Thoracic aorta (tissue), 2 donors: ENCODE results near the gene C3orf70. TPM values are rescaled to one million over a fixed set of nuclear protein-coding genes. Genes with fewer than 3 reads are reported as not detected.
"Not testable (repeated sequence)": the region's sequence is repeated elsewhere in the genome, so short reads cannot be mapped to it uniquely, and the experiment has no call there.

Source experiments
- ATAC-seq: fragments of 150-250 bp; one replicate; pipeline ENCODE4 v1.8.0; 2017; ENCODE audit warnings: low read depth; ENCODE audit not compliant: insufficient number of reproducible peaks, low FRiP score
- DNase-seq: peaks from one replicate; pipeline ENCODE4 v3.0.0-alpha.2; 2020; ENCODE audit warnings: low spot score
- H3K27ac ChIP-seq, 2 donors: fragments of 200-600 bp; sonication (generic); 1 replicate in 1 of 2; 2 replicates in 1 of 2; pipeline ENCODE4 v1.5.1; 2016; ENCODE audit warnings: mild to moderate bottlenecking in 2 of 2, moderate library complexity in 2 of 2
- H3K27me3 ChIP-seq: fragments of 200-600 bp; sonication (generic); replicated peaks from 2 replicates; pipeline ENCODE4 v1.6.0; 2016; ENCODE audit warnings: mild to moderate bottlenecking; ENCODE audit not compliant: insufficient read depth
- H3K36me3 ChIP-seq: fragments of 200-600 bp; sonication (generic); one replicate; pipeline ENCODE4 v1.5.1; 2016
- H3K4me1 ChIP-seq, 2 donors: fragments of 200-600 bp; sonication (generic); 1 replicate in 1 of 2; 2 replicates in 1 of 2; pipeline versions ENCODE4 v1.5.1 to v1.6.0; 2016; ENCODE audit warnings: low read depth in 2 of 2, mild to moderate bottlenecking in 1 of 2; ENCODE audit not compliant: control insufficient read depth in 1 of 2
- H3K4me3 ChIP-seq: fragments of 200-600 bp; sonication (generic); 2 replicates; pipeline ENCODE4 v1.5.1; 2016; ENCODE audit warnings: mild to moderate bottlenecking
- H3K9me3 ChIP-seq: fragments of 200-600 bp; sonication (generic); 2 replicates; pipeline ENCODE4 v1.5.1; 2016
- total RNA-seq, 2 donors: library from RNA; depleted of rRNA; stranded (reverse); fragments of >200 nt; gene quantifications; one replicate each; pipeline versions ENCODE4 v1.1.0 to v1.2.3, GENCODE V29; 2016
- TF ChIP-seq, protein P1 (sequence below): fragments of 200-600 bp; sonication (generic); IDR thresholded peaks from one replicate; pipeline ENCODE4 v1.5.1; 2019; ENCODE audit warnings: antibody characterized with exemption

C3orf70 gene
- total RNA-seq, 2 donors from 2014 or later: 14.2 to 22.7 TPM

DNA sequence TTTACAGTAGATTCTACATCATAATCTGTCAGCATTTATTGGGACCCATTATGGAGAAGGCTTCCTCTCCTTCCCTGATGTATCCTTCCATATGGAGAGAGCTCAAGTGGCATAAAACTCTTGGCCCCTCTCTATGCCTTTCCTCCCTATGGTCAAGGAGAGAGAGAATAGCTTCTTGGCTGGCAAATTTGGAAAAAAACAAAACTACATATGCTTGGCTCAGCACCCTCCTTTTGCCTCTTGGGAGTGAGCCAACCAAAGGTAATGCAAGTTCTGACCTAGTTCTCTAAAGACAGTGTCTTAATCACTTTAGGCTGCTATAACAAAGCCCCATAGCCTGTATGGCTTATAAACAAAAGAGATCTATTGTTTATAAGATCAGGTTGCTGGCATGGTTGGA lies 37.5 kb downstream of the C3orf70 start:
- Histone ChIP-seq H3K27ac (no peak overlapping the region), H3K4me1 (peaks cover 0 to 10% of the 10 kb centered on the region in 2 donors), H3K36me3 (no peaks in the 10 kb centered on the region), H3K27me3 (no peaks in the 10 kb centered on the region), H3K4me3 (no peak overlapping the region), H3K9me3 (no peaks in the 10 kb centered on the region)
- TF ChIP-seq, protein P1, sequence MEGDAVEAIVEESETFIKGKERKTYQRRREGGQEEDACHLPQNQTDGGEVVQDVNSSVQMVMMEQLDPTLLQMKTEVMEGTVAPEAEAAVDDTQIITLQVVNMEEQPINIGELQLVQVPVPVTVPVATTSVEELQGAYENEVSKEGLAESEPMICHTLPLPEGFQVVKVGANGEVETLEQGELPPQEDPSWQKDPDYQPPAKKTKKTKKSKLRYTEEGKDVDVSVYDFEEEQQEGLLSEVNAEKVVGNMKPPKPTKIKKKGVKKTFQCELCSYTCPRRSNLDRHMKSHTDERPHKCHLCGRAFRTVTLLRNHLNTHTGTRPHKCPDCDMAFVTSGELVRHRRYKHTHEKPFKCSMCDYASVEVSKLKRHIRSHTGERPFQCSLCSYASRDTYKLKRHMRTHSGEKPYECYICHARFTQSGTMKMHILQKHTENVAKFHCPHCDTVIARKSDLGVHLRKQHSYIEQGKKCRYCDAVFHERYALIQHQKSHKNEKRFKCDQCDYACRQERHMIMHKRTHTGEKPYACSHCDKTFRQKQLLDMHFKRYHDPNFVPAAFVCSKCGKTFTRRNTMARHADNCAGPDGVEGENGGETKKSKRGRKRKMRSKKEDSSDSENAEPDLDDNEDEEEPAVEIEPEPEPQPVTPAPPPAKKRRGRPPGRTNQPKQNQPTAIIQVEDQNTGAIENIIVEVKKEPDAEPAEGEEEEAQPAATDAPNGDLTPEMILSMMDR: no peak
- ATAC-seq (no peak), DNase-seq (no peak)

DNA sequence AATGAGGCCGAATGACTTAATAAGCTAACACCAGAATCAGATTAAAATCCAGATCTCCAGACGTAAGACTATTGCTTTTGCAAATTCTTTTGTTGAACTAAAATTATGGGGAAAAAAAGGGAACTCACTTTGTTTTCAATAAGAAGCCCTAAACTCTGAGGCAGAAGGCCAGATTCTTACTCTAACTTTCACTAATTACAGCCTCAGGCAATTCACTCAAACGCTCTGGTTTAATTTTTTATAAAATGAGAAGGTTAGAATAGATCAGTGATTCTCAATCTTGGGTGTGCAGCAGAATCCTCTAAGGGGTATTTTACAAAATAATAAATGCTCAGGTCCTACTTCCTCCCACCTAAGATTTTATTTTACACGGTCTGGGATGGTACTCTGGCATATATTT lies 38.1 kb downstream of the C3orf70 start:
- no peak for ATAC-seq
- Histone ChIP-seq H3K36me3 (no peaks in the 10 kb centered on the region), H3K27ac (no peak overlapping the region), H3K4me1 (peaks cover 0 to 10% of the 10 kb centered on the region in 2 donors), H3K27me3 (no peaks in the 10 kb centered on the region), H3K4me3 (no peak overlapping the region), H3K9me3 (no peaks in the 10 kb centered on the region)
- no peak for DNase-seq
- TF ChIP-seq, protein P1: no peak

DNA sequence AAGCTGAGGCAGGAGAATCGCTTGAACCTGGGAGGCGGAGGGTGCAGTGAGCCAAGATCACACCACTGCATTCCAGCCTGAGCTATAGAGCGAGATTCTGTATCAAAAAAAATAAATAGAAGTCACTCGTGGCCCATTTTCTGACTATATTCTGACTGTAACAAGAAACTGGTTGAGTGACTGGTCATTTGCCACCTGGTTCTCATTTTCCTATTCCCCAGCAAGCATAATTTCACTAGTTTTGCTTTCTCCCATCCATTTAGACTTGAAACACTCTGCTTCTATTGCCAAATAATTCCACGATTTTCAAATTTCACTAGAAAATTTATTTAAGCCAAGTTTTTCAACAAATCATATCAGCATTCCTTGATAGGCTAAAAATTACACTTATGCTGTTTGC lies 40.7 kb downstream of the C3orf70 start:
- no peak for DNase-seq
- Histone ChIP-seq H3K27ac (no peak overlapping the region), H3K9me3 (no peaks in the 10 kb centered on the region), H3K4me1 (peaks cover 0 to 7% of the 10 kb centered on the region in 2 donors), H3K27me3 (no peaks in the 10 kb centered on the region), H3K36me3 (no peaks in the 10 kb centered on the region), H3K4me3 (no peak overlapping the region)
- no peak for ATAC-seq
- TF ChIP-seq, protein P1: no peak

DNA sequence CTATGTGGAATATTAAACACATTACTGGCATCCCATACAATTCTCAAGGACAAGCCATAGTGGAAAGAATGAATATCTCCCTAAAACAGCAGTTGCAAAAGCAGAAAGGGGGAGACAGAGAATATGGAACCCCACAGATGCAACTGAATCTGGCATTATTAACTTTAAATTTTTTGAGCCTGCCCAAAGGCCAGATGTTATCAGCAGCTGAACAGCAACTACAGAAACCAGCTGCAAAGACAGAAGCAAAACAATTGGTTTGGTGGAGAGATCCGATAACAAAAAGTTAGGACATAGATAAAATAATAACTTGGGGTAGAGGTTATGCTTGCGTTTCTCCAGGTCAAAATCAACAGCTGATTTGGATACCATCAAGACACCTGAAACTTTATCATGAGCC lies 43.8 kb downstream of the C3orf70 start:
- not testable (repeated sequence) for H3K4me1 ChIP-seq, H3K9me3 ChIP-seq, H3K27ac ChIP-seq, DNase-seq, H3K36me3 ChIP-seq, H3K27me3 ChIP-seq, ATAC-seq, H3K4me3 ChIP-seq

DNA sequence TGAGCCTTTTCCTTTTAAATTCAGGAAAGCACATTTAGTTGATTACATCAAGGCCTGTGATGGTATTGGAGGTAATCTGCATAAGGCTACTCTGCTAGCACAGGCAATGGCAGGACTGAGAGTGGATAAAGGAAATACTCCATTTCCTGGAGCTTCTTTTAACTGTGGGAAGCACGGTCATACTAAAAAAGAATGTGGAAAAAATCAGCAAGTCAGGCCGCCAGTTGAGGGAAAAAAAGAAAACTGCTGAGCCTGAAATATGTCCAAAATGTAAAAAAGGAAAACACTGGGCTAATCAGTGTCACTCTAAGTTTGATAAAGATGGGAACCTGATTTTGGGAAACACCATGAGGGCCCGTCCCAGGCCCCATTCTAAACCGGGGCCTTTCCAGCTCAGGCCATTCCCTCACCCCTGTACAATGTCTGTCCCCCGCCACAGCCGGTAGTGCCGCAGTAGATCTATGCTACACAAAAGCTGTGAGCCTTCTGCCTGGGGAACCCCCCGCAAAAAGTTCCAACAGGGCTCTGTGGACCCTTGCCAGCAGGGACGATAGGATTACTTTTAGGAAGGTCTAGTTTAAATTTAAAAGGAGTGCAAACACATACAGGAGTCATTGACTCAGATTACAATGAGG lies 46.5 kb downstream of the C3orf70 start:
- H3K4me3 ChIP-seq: peak overlapping the region; percentile 34
- H3K4me1 ChIP-seq, H3K9me3 ChIP-seq, H3K36me3 ChIP-seq, H3K27me3 ChIP-seq, H3K27ac ChIP-seq, ATAC-seq, DNase-seq: not testable (repeated sequence)

DNA sequence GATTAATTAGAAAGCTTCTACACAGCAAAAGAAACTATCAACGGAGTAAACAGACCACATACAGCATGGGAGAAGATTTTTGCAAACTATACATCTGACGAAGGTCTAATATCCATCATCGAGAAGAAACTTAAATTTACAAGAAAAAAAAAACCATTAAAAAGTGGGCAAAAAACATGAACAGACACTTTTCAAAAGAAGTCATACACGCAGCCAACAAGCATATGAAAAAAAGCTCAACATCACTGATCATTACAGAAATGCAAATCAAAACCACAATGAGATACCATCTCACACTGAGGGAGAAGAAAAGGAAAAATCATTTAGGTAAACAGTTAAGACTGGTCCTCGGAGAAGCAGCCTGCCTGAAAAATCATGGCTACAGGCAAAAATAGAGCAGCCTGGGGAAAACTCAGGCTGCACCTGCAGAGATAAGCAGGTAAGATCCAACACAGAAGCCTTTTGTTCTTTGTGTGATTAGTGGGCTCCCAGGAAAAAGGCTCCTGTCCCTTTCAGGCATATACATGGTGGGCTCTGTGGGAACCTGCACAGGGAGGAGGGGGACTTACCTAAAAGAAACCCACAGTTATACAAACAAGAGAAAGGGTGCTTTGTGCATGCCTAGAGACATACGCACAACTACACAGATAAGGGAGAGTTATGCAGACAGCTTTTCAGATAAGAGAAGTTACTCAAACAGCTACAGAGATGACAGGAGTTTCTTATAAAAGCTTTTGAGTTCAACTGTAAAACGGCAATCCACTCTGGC lies 49.3 kb downstream of the C3orf70 start:
- TF ChIP-seq, protein P1: no peak
- H3K27ac ChIP-seq: no peak overlapping the region
- no peak overlapping the region for H3K4me3 ChIP-seq
- H3K27me3 ChIP-seq: no peaks in the 10 kb centered on the region
- peaks cover 0 to 9% of the 10 kb centered on the region in 2 donors for H3K4me1 ChIP-seq
- H3K36me3 ChIP-seq: no peaks in the 10 kb centered on the region
- H3K9me3 ChIP-seq: peaks cover 5% of the 10 kb centered on the region
- DNase-seq (no peak), ATAC-seq (no peak)
